Effector memory CD8-positive, alpha-beta T cell (primary cell): ENCODE results near the gene MYO7B.
"Not testable (repeated sequence)": the region's sequence is repeated elsewhere in the genome, so short reads cannot be mapped to it uniquely, and the experiment has no call there.

Source experiments
- ATAC-seq: fragments of 150-1000 bp; cut with Tn5 transposase; replicated peaks from 2 replicates; pipeline ENCODE4 v1.10.0; 2021; ENCODE audit warnings: mild to moderate bottlenecking, moderate library complexity
- DNase-seq, 3 experiments: peaks; one replicate each; pipeline ENCODE4 v3.0.0; 2021
- H3K27ac Mint-ChIP-seq, 2 donors: one replicate each; pipeline ENCODE4 v1.8.0; 2022; ENCODE audit warnings: mild to moderate bottlenecking in 2 of 2, mixed read lengths in 2 of 2, moderate library complexity in 2 of 2
- H3K27me3 Mint-ChIP-seq, 2 donors: one replicate each; pipeline ENCODE4 v1.8.0; 2022; ENCODE audit warnings: mixed read lengths in 2 of 2
- H3K36me3 Mint-ChIP-seq: one replicate; pipeline ENCODE4 v1.8.0; 2022; ENCODE audit warnings: mild to moderate bottlenecking, moderate library complexity, mixed read lengths; ENCODE audit not compliant: insufficient read depth
- H3K4me1 Mint-ChIP-seq, 2 donors: one replicate each; pipeline ENCODE4 v1.8.0; 2022; ENCODE audit warnings: low read depth in 2 of 2, mixed read lengths in 2 of 2
- H3K4me3 Mint-ChIP-seq, 2 donors: one replicate each; pipeline ENCODE4 v1.8.0; 2022; ENCODE audit warnings: mild to moderate bottlenecking in 2 of 2, mixed read lengths in 2 of 2, moderate library complexity in 2 of 2
- H3K9me3 Mint-ChIP-seq, 2 donors: one replicate each; pipeline ENCODE4 v1.8.0; 2022; ENCODE audit warnings: mixed read lengths in 2 of 2

MYO7B gene

DNA sequence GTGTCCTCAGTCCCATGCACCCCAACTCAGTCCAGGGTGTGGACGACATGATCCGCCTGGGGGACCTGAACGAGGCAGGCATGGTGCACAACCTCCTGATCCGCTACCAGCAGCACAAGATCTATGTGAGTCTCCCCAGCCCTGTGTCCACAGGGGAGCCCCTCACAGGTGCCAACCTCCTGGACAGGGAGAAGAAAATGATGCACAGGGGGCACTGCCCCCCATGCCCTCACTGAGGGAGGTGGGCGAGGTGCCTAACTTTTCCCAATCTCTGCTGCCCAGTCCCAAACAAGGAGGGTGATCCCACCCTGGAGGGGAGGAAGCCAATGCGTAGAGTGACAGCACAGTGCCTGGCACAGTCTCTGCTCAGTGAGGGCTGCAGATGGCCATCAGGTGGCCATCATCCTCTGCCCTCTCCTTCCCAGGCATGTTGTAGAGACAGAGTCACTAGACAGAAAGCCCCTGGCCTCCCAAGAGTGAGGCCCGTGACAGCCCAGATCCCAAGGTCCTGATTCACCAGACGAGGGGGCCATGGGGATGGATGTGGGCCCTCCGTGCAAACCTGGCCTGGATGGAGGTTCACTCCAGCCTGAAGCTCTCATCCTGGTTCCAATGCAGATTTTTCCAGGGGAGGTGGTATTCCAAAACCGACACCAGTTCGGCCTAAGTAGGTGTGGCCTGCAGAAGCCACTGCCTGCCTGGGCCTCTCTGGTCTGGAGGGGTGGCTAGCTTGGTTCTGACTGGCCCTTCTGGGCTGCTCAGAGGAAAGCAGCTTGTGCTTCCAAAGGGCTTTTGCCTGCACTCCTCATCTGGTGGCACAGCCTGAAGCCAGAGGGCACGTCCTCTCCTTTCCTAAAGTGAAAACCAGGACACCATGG lies 30.0 kb downstream of the MYO7B start:
- H3K36me3 Mint-ChIP-seq: no peaks in the 10 kb centered on the region
- ATAC-seq: no peak

DNA sequence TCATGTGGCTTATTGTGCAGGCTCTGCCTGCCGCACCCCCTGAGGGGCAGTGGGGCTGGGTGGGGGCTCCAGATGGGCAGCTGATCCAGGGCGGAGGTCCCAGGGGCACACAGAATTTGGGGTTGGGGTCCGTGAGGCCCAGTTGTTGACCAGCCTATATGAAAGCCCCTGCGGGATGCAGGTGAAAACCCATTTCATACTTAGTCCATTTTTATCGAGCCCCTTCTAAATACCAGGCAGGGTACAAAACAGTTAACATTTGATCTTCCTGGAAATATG lies 30.6 kb downstream of the MYO7B start:
- peaks cover 0 to 48% of the 10 kb centered on the region in 2 donors for H3K27me3 Mint-ChIP-seq
- H3K4me1 Mint-ChIP-seq: peaks cover 0 to 6% of the 10 kb centered on the region in 2 donors
- ATAC-seq: no peak
- no peak overlapping the region for H3K27ac Mint-ChIP-seq
- DNase-seq: no peak
- H3K9me3 Mint-ChIP-seq: no peaks in the 10 kb centered on the region
- H3K36me3 Mint-ChIP-seq: no peaks in the 10 kb centered on the region
- no peak overlapping the region for H3K4me3 Mint-ChIP-seq

More for the DNA sequence above, 30.0 kb downstream of the MYO7B start:
- peaks cover 0 to 48% of the 10 kb centered on the region in 2 donors for H3K27me3 Mint-ChIP-seq
- H3K27ac Mint-ChIP-seq: no peak overlapping the region
- no peaks in the 10 kb centered on the region for H3K9me3 Mint-ChIP-seq
- DNase-seq: no peak
- H3K4me1 Mint-ChIP-seq: peaks cover 0 to 6% of the 10 kb centered on the region in 2 donors
- no peak overlapping the region for H3K4me3 Mint-ChIP-seq

DNA sequence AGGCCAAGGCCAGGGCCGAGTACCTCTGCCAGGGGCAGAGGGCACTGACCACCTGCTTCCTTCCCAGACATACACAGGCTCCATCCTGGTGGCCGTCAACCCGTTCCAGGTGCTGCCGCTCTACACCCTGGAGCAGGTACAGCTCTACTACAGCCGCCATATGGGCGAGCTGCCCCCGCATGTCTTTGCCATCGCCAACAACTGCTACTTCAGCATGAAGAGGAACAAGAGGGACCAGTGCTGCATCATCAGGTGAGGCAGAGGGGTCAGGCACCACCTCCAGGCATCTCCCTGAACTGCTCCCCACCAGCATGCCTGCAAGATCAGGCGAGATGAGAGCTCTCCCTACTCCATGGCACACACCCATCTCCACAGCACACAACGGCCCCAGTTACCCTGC lies 31.1 kb downstream of the MYO7B start:
- Mint-ChIP-seq H3K27me3 (peaks cover 0 to 48% of the 10 kb centered on the region in 2 donors), H3K9me3 (no peaks in the 10 kb centered on the region), H3K36me3 (peaks cover 2% of the 10 kb centered on the region), H3K4me3 (no peak overlapping the region), H3K27ac (no peak overlapping the region), H3K4me1 (peaks cover 0 to 6% of the 10 kb centered on the region in 2 donors)
- DNase-seq (no peak), ATAC-seq (no peak)

DNA sequence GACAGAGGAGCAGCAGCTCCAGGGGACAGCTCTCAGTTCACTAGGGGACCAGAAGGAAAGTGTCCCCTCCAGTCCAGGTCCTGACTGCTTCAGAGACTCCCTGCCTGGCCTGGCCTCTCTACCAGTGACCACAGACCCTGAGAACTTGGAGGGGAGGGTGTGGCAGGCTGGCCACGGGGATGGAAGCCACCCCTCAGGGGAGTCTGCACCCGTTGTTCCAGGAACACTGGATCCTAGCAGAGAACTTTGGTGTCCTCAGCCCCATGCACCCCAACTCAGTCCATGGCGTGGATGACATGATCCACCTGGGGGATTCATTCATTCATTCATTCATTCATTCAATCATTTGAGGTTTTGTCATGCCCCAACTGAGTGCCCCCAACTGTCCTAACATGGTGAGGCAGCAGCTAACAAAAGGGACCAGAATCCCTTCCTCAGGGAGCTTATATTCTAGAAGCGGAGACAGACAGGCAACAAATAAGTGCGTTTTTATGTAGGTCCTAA lies 31.9 kb downstream of the MYO7B start:
- H3K4me3 Mint-ChIP-seq: no peak overlapping the region
- no peak for ATAC-seq

DNA sequence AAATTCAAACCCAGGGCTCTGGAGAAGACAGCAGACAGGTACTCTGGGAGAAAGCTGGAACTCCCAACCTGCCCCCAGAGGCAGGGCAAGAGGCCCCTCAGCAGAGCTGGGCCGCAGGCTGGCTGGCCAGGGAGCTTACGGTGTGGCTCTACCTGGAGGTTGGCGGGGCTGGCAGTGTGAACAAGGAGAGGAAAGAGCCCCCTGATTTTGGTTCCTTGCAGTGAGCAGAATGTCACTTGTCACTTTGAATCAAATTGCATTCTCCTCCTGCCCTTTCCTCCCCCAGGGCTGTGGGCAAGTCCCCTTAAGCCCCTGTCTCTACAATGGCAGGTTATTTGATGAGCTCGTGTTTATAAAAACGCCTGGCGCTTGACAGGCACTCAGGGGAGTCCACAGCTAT lies 32.6 kb downstream of the MYO7B start:
- ATAC-seq (no peak), DNase-seq (no peak)
- Mint-ChIP-seq H3K4me3 (no peak overlapping the region), H3K9me3 (no peaks in the 10 kb centered on the region), H3K36me3 (peaks cover 2% of the 10 kb centered on the region), H3K27ac (no peak overlapping the region), H3K27me3 (peaks cover 0 to 49% of the 10 kb centered on the region in 2 donors), H3K4me1 (peaks cover 0 to 6% of the 10 kb centered on the region in 2 donors)

More for the DNA sequence above, 31.9 kb downstream of the MYO7B start:
- DNase-seq: no peak
- Mint-ChIP-seq H3K27me3 (peaks cover 0 to 48% of the 10 kb centered on the region in 2 donors), H3K4me1 (peaks cover 0 to 6% of the 10 kb centered on the region in 2 donors), H3K9me3 (no peaks in the 10 kb centered on the region), H3K36me3 (peaks cover 2% of the 10 kb centered on the region), H3K27ac (no peak overlapping the region)

DNA sequence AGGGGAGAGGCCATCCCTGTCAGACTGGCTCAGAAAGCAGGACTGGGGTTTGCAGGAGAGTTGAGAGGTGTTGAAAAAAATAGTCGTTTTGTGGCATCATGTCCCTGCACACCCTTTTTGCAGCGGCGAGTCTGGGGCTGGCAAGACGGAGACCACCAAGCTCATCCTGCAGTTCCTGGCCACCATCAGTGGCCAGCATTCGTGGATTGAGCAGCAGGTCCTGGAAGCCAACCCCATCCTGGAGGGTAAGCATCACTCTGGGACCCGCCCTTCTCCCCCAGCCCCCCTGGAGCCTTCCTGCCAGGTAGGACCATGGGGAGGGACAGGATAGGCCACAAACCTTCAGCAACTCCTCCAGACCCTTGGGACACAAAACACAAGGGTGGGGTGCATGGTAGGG lies 34.2 kb downstream of the MYO7B start:
- Mint-ChIP-seq H3K4me1 (no peaks in the 10 kb centered on the region), H3K36me3 (peaks cover 2% of the 10 kb centered on the region), H3K27ac (no peak overlapping the region), H3K4me3 (no peak overlapping the region), H3K9me3 (no peaks in the 10 kb centered on the region), H3K27me3 (peaks cover 7 to 43% of the 10 kb centered on the region in 2 donors)
- ATAC-seq: no peak
- no peak for DNase-seq

DNA sequence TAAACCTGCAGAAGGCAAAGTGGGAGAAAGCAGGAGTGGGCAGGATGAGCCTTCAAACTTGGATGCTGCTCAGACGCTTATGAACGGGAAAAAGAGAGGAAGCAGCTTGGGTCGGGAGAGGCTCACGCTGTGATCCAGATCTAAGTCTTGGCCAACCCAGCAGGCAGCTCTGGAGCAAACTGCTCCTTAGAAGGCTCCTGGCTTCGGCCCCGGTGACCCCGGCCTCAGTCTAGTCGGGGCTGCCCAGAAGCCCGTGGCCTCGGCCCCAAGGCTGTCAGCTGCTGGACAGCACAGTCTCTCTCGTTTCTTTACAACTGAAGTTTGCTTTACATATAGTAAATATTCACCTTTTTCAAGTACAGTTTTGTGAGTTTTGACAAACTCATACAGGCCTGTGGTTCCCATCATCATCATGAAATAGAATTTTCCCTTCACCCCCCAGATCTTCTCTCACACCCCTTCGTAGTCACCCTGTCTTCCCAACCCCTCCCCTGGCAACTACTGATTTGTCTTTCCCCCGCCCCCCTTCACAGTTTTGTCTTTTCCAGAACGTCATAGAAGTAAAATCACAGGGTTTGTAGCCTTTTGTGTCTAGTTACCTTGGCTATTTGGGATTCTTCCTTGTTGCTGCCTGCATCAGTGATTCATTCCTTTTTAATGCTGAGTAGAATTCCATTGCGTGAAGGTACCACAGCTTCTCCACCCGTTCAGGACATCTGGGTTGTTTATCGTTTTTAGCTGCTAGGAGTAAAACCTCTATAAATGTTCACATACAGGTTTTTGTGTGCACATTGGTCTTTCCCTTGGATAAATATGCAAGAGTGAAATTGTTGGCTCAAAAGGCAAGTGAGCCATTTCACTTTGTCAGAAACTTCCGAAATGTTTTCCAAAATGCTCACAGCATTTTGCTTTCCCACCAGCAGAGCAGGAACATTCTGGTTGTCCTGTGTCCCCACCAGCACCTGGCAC lies 35.1 kb downstream of the MYO7B start:
- ATAC-seq (no peak), DNase-seq (no peak)
- no peaks in the 10 kb centered on the region for H3K4me1 Mint-ChIP-seq
- H3K9me3 Mint-ChIP-seq: no peaks in the 10 kb centered on the region
- no peak overlapping the region for H3K4me3 Mint-ChIP-seq
- H3K27me3 Mint-ChIP-seq: peaks cover 7 to 34% of the 10 kb centered on the region in 2 donors
- no peak overlapping the region for H3K27ac Mint-ChIP-seq
- H3K36me3 Mint-ChIP-seq: peaks cover 2% of the 10 kb centered on the region

DNA sequence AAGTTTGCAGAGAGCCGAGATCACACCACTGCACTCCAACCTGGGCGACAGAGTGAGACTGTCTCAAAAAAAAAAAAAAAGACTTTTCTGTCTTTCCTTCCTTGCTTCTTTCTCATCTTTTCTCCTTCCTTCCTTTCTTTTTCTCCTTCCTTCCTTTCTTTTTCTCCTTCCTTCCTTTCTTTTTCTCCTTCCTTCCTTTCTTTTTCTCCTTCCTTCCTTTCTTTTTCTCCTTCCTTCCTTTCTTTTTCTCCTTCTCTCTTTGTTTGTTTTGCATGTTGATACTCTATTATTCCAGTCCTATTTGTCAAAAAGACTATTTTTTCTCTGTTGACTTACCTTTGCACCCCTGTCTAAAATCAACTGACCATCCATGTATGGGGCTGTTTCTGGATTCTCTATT lies 36.9 kb downstream of the MYO7B start:
- ATAC-seq: not testable (repeated sequence)

DNA sequence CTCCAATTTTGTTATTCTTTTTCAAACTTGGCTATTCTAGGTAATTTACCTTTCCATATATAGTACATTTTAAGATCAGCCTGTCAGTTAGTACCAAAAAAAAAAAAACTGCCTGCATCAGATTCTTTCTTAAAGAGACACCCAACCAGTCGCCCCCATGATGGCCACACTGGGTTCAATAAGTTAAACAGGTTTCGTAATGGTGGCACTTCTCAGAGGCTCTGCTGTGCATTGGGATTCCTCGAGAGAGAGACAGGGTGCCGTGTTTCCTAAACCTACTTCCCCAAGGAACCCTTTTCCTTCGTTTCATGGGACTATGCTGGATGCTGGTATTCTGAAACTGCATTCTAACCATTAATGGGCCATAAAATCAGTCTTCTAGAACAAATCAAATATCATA lies 37.4 kb downstream of the MYO7B start:
- H3K4me3 Mint-ChIP-seq: no peak overlapping the region
- DNase-seq: no peak
- H3K36me3 Mint-ChIP-seq: peaks cover 2% of the 10 kb centered on the region
- no peak overlapping the region for H3K27ac Mint-ChIP-seq
- no peak for ATAC-seq
- peaks cover 19 to 27% of the 10 kb centered on the region in 2 donors for H3K27me3 Mint-ChIP-seq
- no peaks in the 10 kb centered on the region for H3K4me1 Mint-ChIP-seq
- H3K9me3 Mint-ChIP-seq: no peaks in the 10 kb centered on the region

More for the DNA sequence above, 36.9 kb downstream of the MYO7B start:
- H3K27ac Mint-ChIP-seq, H3K4me3 Mint-ChIP-seq, H3K9me3 Mint-ChIP-seq, DNase-seq, H3K36me3 Mint-ChIP-seq, H3K4me1 Mint-ChIP-seq: not testable (repeated sequence)
- H3K27me3 Mint-ChIP-seq: peaks cover 14 to 27% of the 10 kb centered on the region in 2 donors

DNA sequence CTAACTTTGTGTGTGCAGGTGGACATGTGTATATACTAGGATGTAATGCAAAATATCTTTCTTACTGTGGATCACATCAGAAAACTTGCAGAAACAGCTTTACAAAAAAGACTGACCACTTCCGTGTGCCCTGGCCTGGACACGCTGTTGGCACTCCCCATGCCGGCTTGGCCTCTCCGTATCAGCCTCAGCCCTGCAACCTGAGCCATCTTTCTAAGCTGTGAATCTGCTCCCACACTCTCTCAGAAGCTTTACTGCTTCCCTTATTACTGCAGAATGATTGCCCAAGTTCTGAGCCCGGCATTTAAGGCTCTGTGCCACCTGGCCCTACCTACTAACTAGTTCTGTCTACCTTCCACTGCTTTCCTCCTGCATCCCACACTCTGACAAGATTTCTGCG lies 37.8 kb downstream of the MYO7B start:
- Mint-ChIP-seq H3K9me3 (no peaks in the 10 kb centered on the region), H3K36me3 (peaks cover 2% of the 10 kb centered on the region), H3K4me1 (no peaks in the 10 kb centered on the region), H3K27me3 (peaks cover 22 to 27% of the 10 kb centered on the region in 2 donors), H3K27ac (no peak overlapping the region), H3K4me3 (no peak overlapping the region)
- ATAC-seq (no peak), DNase-seq (no peak)

DNA sequence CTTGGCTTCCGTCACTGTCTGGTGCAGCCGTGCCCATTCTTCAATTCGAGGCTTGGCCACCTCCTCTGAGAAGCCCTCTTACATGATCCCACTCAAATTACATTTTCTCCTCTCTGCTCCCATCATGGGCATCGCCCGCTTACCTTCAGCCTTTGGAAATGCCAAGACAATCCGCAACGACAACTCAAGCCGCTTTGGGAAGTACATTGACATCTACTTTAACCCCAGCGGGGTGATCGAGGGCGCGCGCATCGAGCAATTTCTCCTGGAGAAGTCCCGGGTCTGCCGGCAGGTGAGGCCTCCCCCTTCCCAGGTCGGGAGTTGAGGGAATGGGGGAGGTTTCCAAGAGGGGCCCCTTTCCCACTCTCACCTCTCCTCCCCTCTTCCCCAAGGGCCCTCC lies 38.3 kb downstream of the MYO7B start:
- Mint-ChIP-seq H3K4me1 (no peaks in the 10 kb centered on the region), H3K27me3 (peaks cover 22 to 27% of the 10 kb centered on the region in 2 donors), H3K4me3 (no peak overlapping the region), H3K36me3 (peaks cover 2% of the 10 kb centered on the region), H3K9me3 (no peaks in the 10 kb centered on the region), H3K27ac (no peak overlapping the region)
- no peak for DNase-seq
- no peak for ATAC-seq

DNA sequence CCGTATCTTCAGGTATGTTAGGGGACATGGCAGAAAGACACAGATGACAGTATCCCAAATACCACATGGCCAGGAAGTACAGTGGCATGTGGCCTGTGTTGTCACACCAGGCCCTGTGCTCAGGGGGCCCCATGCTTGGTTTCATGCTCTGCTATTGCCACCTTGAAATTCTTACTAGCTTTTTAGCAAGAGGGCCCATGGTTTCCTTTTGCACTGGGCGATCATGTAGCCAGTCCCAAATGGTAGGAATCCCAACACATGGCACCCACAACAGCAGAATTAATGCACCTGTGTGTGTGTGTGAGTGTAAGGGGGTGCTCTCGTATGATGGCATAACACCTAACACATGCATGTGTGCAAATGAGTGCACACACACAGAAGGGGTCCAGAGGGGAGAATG lies 39.2 kb downstream of the MYO7B start:
- Mint-ChIP-seq H3K9me3 (no peaks in the 10 kb centered on the region), H3K4me1 (no peaks in the 10 kb centered on the region), H3K27ac (no peak overlapping the region), H3K36me3 (peaks cover 2% of the 10 kb centered on the region), H3K27me3 (peaks cover 22 to 27% of the 10 kb centered on the region in 2 donors), H3K4me3 (no peak overlapping the region)
- ATAC-seq (no peak), DNase-seq (no peak)

DNA sequence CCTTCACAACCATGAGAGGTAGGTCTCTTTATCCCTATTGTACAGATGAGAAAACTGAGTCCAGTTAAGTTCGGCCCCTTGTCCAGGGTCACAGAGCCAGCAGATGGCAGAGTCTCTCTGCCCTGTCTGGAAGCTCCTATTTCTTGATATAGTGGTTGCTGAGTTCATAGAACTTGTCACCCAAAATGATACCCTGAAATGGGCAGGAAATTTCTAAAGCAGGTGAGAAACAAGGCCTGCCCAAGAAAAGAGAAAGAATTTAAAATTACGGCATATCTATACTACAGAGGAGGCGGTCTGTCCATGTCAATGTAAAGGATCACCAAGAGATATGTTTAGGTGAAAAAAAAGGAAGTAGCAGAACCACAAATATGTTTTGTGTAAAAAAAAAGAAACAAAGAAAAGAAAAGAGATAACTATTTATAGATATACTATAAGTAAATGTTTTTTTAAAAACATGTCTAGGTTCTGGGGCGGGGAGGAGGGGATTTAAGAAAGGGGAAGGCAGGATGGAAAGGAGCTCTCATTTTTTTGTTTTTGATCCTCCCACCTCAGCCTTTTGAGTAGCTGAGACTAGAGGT lies 39.8 kb downstream of the MYO7B start:
- ATAC-seq: no peak

More for the DNA sequence above, 39.8 kb downstream of the MYO7B start:
- Mint-ChIP-seq H3K4me3 (no peak overlapping the region), H3K27ac (no peak overlapping the region), H3K4me1 (no peaks in the 10 kb centered on the region), H3K27me3 (peaks cover 22 to 27% of the 10 kb centered on the region in 2 donors), H3K36me3 (peaks cover 2% of the 10 kb centered on the region), H3K9me3 (no peaks in the 10 kb centered on the region)
- no peak for DNase-seq
